MM.1S (cell line): ENCODE measurements around the gene TRIM44.

ENCODE experiments used
- DNase-seq: peaks from one replicate; pipeline ENCODE4 v3.0.0-alpha.2; 2015
- H2AFZ ChIP-seq: fragments of 300-600 bp; sonication (generic); 2 replicates; pipeline ENCODE4 v1.6.0; 2016; ENCODE audit warnings: antibody characterized with exemption, low read length
- H3F3A ChIP-seq: fragments of 300-600 bp; sonication (generic); 2 replicates; pipeline ENCODE4 v1.6.1; 2016; ENCODE audit warnings: mild to moderate bottlenecking, antibody characterized with exemption, low read length, moderate library complexity, mixed read lengths; ENCODE audit not compliant: insufficient read depth
- H3K27ac ChIP-seq: fragments of 300-600 bp; sonication (generic); 2 replicates; pipeline ENCODE4 v1.5.1; 2016; ENCODE audit warnings: mild to moderate bottlenecking, low read length
- H3K27me3 ChIP-seq: fragments of 300-600 bp; sonication (generic); replicated peaks from 2 replicates; pipeline ENCODE4 v1.6.0; 2016; ENCODE audit warnings: low read length; ENCODE audit not compliant: insufficient read depth
- H3K36me3 ChIP-seq: fragments of 300-600 bp; sonication (generic); replicated peaks from 2 replicates; pipeline ENCODE4 v1.6.1; 2016; ENCODE audit warnings: mild to moderate bottlenecking, low read length, mixed read lengths; ENCODE audit not compliant: insufficient read depth
- H3K4me1 ChIP-seq: fragments of 300-600 bp; sonication (generic); 2 replicates; pipeline ENCODE4 v1.6.1; 2016; ENCODE audit warnings: low read length, mixed read lengths
- H3K4me2 ChIP-seq: fragments of 300-600 bp; sonication (generic); 2 replicates; pipeline ENCODE4 v1.6.0; 2016; ENCODE audit warnings: low read depth, low read length
- H3K4me3 ChIP-seq: fragments of 300-600 bp; sonication (generic); 2 replicates; pipeline ENCODE4 v1.5.1; 2016; ENCODE audit warnings: low read length, mixed read lengths
- H3K79me2 ChIP-seq: fragments of 300-600 bp; sonication (generic); 2 replicates; pipeline ENCODE4 v1.6.1; 2016; ENCODE audit warnings: mixed run types, low read length, mixed read lengths
- H3K9ac ChIP-seq: fragments of 300-600 bp; sonication (generic); 2 replicates; pipeline ENCODE4 v1.6.1; 2016; ENCODE audit warnings: low read length, mixed read lengths
- H3K9me2 ChIP-seq: fragments of 300-600 bp; sonication (generic); replicated peaks from 2 replicates; pipeline ENCODE4 v1.6.1; 2016; ENCODE audit warnings: mild to moderate bottlenecking, low read length, mixed read lengths; ENCODE audit not compliant: insufficient read depth
- H3K9me3 ChIP-seq: fragments of 300-600 bp; sonication (generic); replicated peaks from 2 replicates; pipeline ENCODE4 v1.6.1; 2016; ENCODE audit warnings: mild to moderate bottlenecking, low read length, mixed read lengths; ENCODE audit not compliant: insufficient read depth
- H4K20me1 ChIP-seq: fragments of 300-600 bp; sonication (generic); 2 replicates; pipeline ENCODE4 v1.6.1; 2016; ENCODE audit warnings: mild to moderate bottlenecking, low read length, moderate library complexity, mixed read lengths; ENCODE audit not compliant: insufficient read depth
- CTCF ChIP-seq: fragments of 300-600 bp; sonication (generic); IDR thresholded peaks from 2 replicates; pipeline ENCODE4 v1.5.1; 2016; ENCODE audit warnings: antibody characterized with exemption, low read length, mixed read lengths
- EZH2 ChIP-seq: fragments of 300-600 bp; sonication (generic); optimal IDR thresholded peaks from 2 replicates; pipeline ENCODE3; 2017; ENCODE audit warnings: low read depth, mild to moderate bottlenecking, antibody characterized with exemption, low read length, mixed read lengths
- EZH2phosphoT487 ChIP-seq: fragments of 300-600 bp; sonication (generic); IDR thresholded peaks from 2 replicates; pipeline ENCODE4 v1.6.1; 2018; ENCODE audit warnings: antibody characterized with exemption, low read length

TRIM44 gene

DNA sequence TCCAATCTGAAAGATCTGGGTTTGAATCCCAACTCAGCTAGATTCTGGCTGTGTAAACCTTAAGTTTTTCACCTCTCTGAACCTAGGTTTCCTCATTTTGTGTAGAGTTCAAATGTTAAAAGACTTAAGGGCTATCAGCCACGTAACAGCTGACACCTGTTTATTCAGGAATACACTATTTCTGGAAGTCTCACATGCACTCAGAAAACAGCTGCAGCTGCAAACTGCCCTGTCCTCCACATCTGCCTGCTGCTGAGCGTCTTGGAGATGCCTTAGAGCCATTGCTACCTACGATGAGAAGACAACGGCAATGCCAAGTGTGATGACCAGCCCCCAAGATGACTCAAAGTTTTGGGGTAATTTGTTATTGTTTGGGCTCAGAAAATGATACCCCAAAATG lies 6.7 kb upstream of the TRIM44 start:
- H3K4me3 ChIP-seq, result no peak overlapping the region
- no peaks in the 10 kb centered on the region for H3K27me3 ChIP-seq
- peak; percentile 14 for DNase-seq
- no peak overlapping the region; the same call in 1 of the 2 replicates for H3K27ac ChIP-seq
- H3K9me3 ChIP-seq, result no peaks in the 10 kb centered on the region
- H3K4me1 ChIP-seq, result peaks cover 28% of the 10 kb centered on the region
- no peaks in the 10 kb centered on the region for H3K9me2 ChIP-seq
- no peaks in the 10 kb centered on the region for H4K20me1 ChIP-seq
- H2AFZ ChIP-seq, result peak overlapping the region; percentile 42
- peak overlapping the region; percentile 42; the same call in 1 of the 2 replicates for H3K4me2 ChIP-seq
- TF ChIP-seq CTCF (no peak), EZH2 (no peak), EZH2phosphoT487 (no peak)
- H3K36me3 ChIP-seq, result no peaks in the 10 kb centered on the region
- peaks cover 6% of the 10 kb centered on the region; the same call in 1 of the 2 replicates for H3F3A ChIP-seq
- H3K79me2 ChIP-seq, result no peaks in the 10 kb centered on the region
- no peak overlapping the region for H3K9ac ChIP-seq

DNA sequence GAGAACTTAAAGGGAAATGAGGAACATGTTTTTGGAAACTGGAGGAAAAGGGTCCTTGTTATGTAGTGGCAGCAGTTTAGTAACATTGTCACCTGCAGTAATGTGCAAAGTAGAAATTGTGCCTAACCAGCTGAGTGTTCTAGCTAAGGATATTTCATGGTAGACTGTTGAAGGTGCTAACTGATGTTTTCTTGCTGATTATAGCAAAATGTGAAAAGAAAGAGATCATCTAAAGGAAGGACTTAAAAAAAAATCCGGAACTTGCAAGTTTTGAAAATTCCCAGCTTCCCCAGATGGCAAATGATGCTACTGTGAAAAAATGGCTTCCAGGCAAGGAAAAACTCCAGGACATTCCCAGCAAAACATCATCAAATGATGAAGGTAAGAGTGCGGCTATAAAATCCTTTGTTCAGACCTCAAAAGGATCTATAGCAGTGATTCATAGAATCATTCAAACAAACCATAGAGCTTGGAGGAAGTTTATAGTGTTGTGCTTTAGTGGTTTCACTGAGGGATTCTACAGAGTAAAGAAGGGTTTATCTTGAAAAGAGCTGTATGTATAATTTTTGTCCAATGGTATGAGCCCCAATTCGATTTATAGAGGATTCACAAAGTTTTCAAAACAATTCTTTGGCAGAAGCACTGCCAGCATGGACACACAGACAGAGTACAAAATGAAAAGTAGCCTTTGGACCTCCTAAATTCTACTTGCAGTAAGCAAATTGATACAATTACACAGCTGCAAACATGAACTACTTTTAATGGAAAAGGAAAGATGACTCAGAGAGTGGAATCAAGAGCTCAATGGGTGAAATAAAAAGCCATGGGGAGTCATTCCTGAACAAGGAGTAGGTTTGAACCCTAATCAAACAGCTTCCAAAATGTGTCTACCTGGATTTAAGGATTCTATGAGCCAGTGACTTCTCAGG lies 4.3 kb upstream of the TRIM44 start:
- no peaks in the 10 kb centered on the region for H3K27me3 ChIP-seq
- no peaks in the 10 kb centered on the region for H3K9me2 ChIP-seq
- no peak overlapping the region for H3K4me2 ChIP-seq
- H3K4me1 ChIP-seq, result peaks cover 32% of the 10 kb centered on the region
- no peak for TF ChIP-seq EZH2
- no peak for TF ChIP-seq EZH2phosphoT487
- TF ChIP-seq CTCF, result no peak
- no peaks in the 10 kb centered on the region for H3K9me3 ChIP-seq
- H3K4me3 ChIP-seq, result no peak overlapping the region
- H2AFZ ChIP-seq, result no peak overlapping the region
- no peak overlapping the region for H3K9ac ChIP-seq
- H3K36me3 ChIP-seq, result no peaks in the 10 kb centered on the region
- no peaks in the 10 kb centered on the region for H4K20me1 ChIP-seq
- H3K79me2 ChIP-seq, result peaks cover 4% of the 10 kb centered on the region
- peaks cover 19% of the 10 kb centered on the region for H3F3A ChIP-seq
- no peak for DNase-seq
- H3K27ac ChIP-seq, result no peak overlapping the region

DNA sequence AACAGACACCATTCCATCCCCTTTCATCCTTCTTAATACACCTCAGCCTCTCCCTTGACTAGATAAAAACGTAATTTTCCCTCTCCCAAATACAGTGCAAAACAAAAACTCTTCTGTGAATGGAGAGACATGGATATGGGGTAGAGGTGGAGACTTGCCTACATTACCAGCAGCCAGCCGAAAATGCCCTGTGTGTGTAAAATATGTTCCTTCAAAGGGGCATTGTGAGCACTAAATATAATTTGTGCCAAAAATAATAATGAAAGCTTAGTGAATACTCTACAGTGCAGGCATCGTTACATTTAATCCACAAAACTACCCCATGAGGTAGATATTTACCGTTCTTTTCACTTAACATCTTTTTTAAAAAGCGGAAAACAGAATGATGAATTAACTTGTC lies 1.0 kb upstream of the TRIM44 start:
- Histone ChIP-seq H3K27me3 (no peaks in the 10 kb centered on the region), H4K20me1 (no peaks in the 10 kb centered on the region), H3K4me3 (peak overlapping the region; percentile 90), H2AFZ (peak overlapping the region; percentile 96), H3K79me2 (peaks cover 32% of the 10 kb centered on the region), H3K9ac (peak overlapping the region; percentile 69), H3F3A (peaks cover 26% of the 10 kb centered on the region), H3K27ac (peak overlapping the region; percentile 41; the same call in 1 of the 2 replicates), H3K4me1 (peaks cover 23% of the 10 kb centered on the region), H3K4me2 (peak overlapping the region; percentile 90), H3K9me3 (no peaks in the 10 kb centered on the region), H3K36me3 (no peaks in the 10 kb centered on the region), H3K9me2 (no peaks in the 10 kb centered on the region)
- DNase-seq, result no peak
- TF ChIP-seq CTCF (no peak), EZH2 (no peak), EZH2phosphoT487 (no peak)
